Lung (tissue), 12 donors: Measurements from ENCODE around the gene SLC41A2. TPM values are rescaled to one million over a fixed set of nuclear protein-coding genes. Genes with fewer than 3 reads are reported as not detected.

Experiments used
- ATAC-seq: fragments of 200-7000 bp; cut with Tn5 transposase; one replicate; pipeline ENCODE4 v1.9.1; 2020; ENCODE audit warnings: moderate number of reproducible peaks; ENCODE audit not compliant: insufficient read depth, low FRiP score
- DNase-seq, 3 donors: peaks; one replicate each; pipeline ENCODE4 v3.0.0-alpha.2; 2013 to 2017
- H3K27ac ChIP-seq, 2 donors: one replicate each; pipeline ENCODE4 v1.5.1; 2013; ENCODE audit warnings: mild to moderate bottlenecking in 2 of 2, moderate library complexity in 2 of 2, control low read depth in 1 of 2, inconsistent platforms in 1 of 2, low read depth in 1 of 2, low read length in 1 of 2
- H3K27me3 ChIP-seq, 3 donors: one replicate each; pipeline ENCODE4 v1.5.1; 2013; ENCODE audit warnings: low read length in 2 of 3; ENCODE audit not compliant: control insufficient read depth in 3 of 3, insufficient read depth in 3 of 3
- H3K36me3 ChIP-seq, 4 donors: one replicate each; pipeline ENCODE4 v1.5.1; 2013; ENCODE audit warnings: low read length in 4 of 4, mild to moderate bottlenecking in 1 of 4, moderate library complexity in 1 of 4; ENCODE audit not compliant: control insufficient read depth in 4 of 4, insufficient read depth in 4 of 4
- H3K4me1 ChIP-seq, 5 donors: one replicate each; pipeline ENCODE4 v1.5.1; 2013; ENCODE audit warnings: low read length in 5 of 5, mild to moderate bottlenecking in 2 of 5, moderate library complexity in 1 of 5; ENCODE audit not compliant: control insufficient read depth in 5 of 5, insufficient read depth in 5 of 5
- H3K4me3 ChIP-seq: one replicate; pipeline ENCODE4 v1.5.1; 2013; ENCODE audit warnings: mild to moderate bottlenecking, control low read depth, moderate library complexity
- H3K9ac ChIP-seq, 2 donors: one replicate each; pipeline ENCODE4 v1.5.1; 2013; ENCODE audit warnings: low read length in 2 of 2, control low read depth in 1 of 2; ENCODE audit not compliant: insufficient read depth in 1 of 2
- H3K9me3 ChIP-seq, 4 donors: one replicate each; pipeline ENCODE4 v1.5.1; 2013; ENCODE audit warnings: low read length in 3 of 4, mild to moderate bottlenecking in 1 of 4, moderate library complexity in 1 of 4; ENCODE audit not compliant: control insufficient read depth in 4 of 4, insufficient read depth in 3 of 4
- WGBS, 2 donors: extraction: QIAGEN DNeasy Blood & Tissue Kit; methylation state at CpG; one replicate each; pipeline ENCODE4 v1.1.7; 2013; 5-methylcytosine and 5-hydroxymethylcytosine counted together
- polyA plus RNA-seq, 2 donors: library from polyadenylated mRNA; stranded (reverse); fragments of 200-250 nt; gene quantifications; one replicate each; pipeline ENCODE4 v1.2.1, GENCODE V29; 2013
- total RNA-seq, 2 donors: library from RNA; depleted of rRNA in 1 of 2; stranded (reverse); fragments of >200 nt in 1 of 2; gene quantifications; one replicate each; pipeline ENCODE4 v1.2.1, GENCODE V29; 2014 to 2021
- TF ChIP-seq, protein P1 (sequence below): IDR thresholded peaks from 2 replicates; pipeline ENCODE4 v1.5.1; 2012; ENCODE audit warnings: mild to moderate bottlenecking; ENCODE audit errors: control extremely low read depth, extremely low read depth
- donor health status: control.
- donor health status: control.
- donor health status: Bipolar disorder and iron deficiency.
- donor health status: healthy.
- donor health status: DM: yes; HTN: yes; CAD: no.

SLC41A2 gene
- total and polyA plus RNA-seq, 4 donors, result 6.2 to 64.7 (median 24.7) TPM

DNA sequence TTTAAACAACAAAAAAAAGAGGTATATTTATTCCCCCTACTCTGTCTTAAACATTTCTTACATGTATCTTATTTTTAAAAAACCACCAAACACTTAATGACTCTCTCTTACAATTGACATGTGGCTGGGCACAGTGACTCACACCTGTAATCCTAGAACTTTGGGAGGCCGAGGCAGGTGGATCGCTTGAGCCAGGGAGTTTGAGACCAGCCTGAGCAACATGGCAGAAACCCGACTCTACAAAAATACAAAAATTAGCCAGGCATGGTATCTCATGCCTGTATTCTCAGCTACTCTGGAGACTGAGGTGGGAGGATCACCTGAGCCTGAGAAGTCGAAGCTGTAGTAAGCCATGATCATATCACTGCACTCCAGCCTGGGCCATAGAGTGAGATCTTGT is 16.0 kb downstream of the SLC41A2 start:
- Histone ChIP-seq H3K4me1 (no peaks in the 10 kb centered on the region), H3K9me3 (peaks cover 0 to 5% (median 0%) of the 10 kb centered on the region in 4 donors), H3K9ac (no peak overlapping the region), H3K27ac (no peak overlapping the region), H3K36me3 (no peaks in the 10 kb centered on the region), H3K27me3 (no peaks in the 10 kb centered on the region), H3K4me3 (no peak overlapping the region)
- 91 to 95% methylated on average over 4 of the region's 4 CpGs for WGBS, 2 donors
- TF ChIP-seq, protein P1, sequence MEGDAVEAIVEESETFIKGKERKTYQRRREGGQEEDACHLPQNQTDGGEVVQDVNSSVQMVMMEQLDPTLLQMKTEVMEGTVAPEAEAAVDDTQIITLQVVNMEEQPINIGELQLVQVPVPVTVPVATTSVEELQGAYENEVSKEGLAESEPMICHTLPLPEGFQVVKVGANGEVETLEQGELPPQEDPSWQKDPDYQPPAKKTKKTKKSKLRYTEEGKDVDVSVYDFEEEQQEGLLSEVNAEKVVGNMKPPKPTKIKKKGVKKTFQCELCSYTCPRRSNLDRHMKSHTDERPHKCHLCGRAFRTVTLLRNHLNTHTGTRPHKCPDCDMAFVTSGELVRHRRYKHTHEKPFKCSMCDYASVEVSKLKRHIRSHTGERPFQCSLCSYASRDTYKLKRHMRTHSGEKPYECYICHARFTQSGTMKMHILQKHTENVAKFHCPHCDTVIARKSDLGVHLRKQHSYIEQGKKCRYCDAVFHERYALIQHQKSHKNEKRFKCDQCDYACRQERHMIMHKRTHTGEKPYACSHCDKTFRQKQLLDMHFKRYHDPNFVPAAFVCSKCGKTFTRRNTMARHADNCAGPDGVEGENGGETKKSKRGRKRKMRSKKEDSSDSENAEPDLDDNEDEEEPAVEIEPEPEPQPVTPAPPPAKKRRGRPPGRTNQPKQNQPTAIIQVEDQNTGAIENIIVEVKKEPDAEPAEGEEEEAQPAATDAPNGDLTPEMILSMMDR, result no peak
- no peak for DNase-seq
- ATAC-seq, result no peak

DNA sequence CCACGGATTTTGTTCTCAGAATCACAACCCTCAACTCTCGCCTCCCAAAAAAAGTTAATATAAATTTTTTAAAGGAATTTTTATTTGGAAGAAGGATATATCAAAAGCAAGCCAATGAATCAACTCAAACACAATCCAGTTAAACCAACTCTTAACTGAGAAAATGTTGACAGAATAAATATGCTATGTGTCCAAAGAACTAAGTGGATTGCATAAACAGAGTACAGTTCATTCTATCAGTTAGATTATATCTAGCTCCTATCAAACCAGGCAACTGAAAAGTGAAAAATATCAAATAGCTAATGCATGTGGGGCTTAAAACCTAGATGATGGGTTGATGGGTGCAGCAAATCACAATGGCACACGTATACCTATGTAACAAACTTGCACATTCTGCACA is 16.6 kb downstream of the SLC41A2 start:
- DNase-seq, result no peak
- H3K27me3 ChIP-seq, result no peaks in the 10 kb centered on the region
- H3K9me3 ChIP-seq, result peaks cover 0 to 5% (median 0%) of the 10 kb centered on the region in 4 donors
- TF ChIP-seq, protein P1, result no peak
- no peaks in the 10 kb centered on the region for H3K4me1 ChIP-seq
- 87 to 98% methylated on average over 3 of the region's 3 CpGs for WGBS, 2 donors
- no peak for ATAC-seq
- H3K27ac ChIP-seq, result no peak overlapping the region
- H3K9ac ChIP-seq, result no peak overlapping the region
- no peak overlapping the region for H3K4me3 ChIP-seq
- no peaks in the 10 kb centered on the region for H3K36me3 ChIP-seq

DNA sequence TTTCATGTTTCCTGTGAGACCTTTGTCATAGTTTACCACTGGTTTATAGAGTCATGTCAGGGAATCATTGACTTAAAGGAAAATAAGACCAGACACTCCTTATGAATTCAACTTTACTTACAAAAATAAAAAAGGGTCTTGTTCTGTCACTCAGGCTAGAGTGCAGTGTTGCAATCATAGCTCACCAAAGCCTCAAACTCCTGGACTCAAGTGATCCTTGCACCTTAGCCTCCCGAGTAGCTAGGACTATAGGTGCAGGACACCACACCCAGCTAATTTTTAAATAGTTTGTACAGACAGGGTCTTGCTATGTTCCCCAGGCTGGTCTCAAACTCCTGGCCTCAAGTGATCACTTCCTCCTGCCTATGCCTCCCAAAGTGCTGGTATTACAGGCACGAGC is 19.0 kb downstream of the SLC41A2 start:
- TF ChIP-seq, protein P1, result no peak
- Histone ChIP-seq H3K9me3 (peaks cover 0 to 3% (median 0%) of the 10 kb centered on the region in 4 donors), H3K36me3 (no peaks in the 10 kb centered on the region), H3K9ac (no peak overlapping the region), H3K4me3 (no peak overlapping the region), H3K27me3 (no peaks in the 10 kb centered on the region), H3K27ac (no peak overlapping the region), H3K4me1 (no peaks in the 10 kb centered on the region)
- DNase-seq, result no peak
- no peak for ATAC-seq
- 83 to 89% methylated on average over 2 of the region's 2 CpGs for whole genome bisulfite sequencing, 2 donors

DNA sequence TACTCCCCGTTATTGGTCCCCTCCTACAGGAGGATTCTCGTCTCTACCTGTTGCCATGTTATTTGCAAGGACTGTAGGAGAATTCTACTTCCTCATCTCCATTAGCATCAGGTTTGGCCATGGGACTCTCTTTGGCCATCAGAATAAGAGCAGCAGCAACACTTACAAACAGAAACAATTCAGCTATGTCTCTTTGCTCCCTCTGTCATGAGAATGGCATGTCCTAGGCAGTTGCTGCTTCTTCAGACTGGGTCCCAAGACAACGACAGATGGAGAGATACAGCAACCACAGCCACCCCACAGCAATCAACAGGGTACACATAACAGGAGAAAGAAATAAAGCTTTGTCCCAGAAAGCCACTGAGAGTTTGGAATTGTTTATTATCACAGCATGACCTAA is 19.7 kb downstream of the SLC41A2 start:
- no peaks in the 10 kb centered on the region for H3K36me3 ChIP-seq
- peaks cover 0 to 2% (median 0%) of the 10 kb centered on the region in 3 donors for H3K27me3 ChIP-seq
- no peak overlapping the region for H3K27ac ChIP-seq
- ATAC-seq (no peak), DNase-seq (no peak)
- peaks cover 0 to under 1% (median 0%) of the 10 kb centered on the region in 4 donors for H3K9me3 ChIP-seq
- 56 to 57% methylated on average over 3 of the region's 3 CpGs for WGBS, 2 donors
- no peak overlapping the region for H3K4me3 ChIP-seq
- no peaks in the 10 kb centered on the region for H3K4me1 ChIP-seq
- TF ChIP-seq, protein P1, result no peak
- no peak overlapping the region for H3K9ac ChIP-seq
